NCI-H2227 (cell line): ENCODE results near the gene DCST2.

Experiments used
- DNase-seq: peaks from one replicate; lab custom pipeline; 2025; ENCODE audit not compliant: unreplicated experiment; lab: John Stamatoyannopoulos, UW

Gene DCST2

DNA sequence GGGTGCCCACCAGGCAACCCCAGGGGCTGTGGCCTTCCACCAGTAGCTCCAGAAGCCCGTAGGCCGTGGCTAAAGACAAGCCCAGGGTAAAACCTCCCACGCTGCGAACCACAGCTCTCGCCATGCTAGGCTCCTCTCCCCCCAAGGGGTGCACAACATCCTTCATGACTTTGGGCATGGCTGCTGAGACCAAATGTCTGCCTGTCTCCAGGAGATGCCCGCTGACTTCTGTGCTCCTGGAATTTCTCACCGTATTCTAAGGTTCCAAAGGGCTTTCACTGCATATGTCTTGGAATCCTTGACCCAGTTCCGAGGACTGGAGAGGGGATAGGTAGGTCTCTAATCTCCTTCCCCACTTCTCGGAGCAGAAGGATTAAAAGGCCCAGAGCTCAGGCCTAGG, at the start of gene DCST2, which contains the start of gene DCST1:
DCST2 (minus strand) TSS at position 258 of the 400 bp plus-strand sequence; CDS start at position 178, 80 bp downstream.
DCST1 (plus strand) TSS at position 301 of the 400 bp plus-strand sequence. CDS start 213 bp downstream, outside the sequence.
- no peak for DNase-seq

DNA sequence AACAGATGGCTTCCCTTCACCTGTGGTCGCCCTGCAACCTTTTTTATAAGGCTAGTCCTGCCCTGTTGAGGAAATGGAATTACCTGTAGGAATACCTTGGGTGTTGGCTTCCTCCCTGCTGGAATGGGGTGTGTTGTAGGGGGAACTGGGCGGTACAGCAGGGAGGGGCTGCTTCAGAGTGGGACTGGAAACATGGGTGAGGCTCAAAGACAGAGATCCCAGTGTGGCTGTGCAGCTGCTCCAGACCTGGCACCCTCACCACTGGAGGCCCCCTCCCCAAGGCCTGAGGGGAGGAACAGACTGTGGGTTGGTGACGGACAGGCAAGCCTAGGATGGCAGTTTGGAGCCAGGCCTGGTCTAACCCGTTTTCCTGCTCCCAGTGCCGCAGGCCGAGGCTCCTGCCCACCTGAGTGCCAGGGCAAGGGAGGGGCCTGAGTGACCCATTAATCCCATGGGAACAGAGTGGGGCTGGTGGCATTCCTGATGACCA, 49.5 kb upstream of the DCST2 start:
- DNase-seq: no peak

- peak; percentile 59 for DNase-seq
Measured at GRCh38 chr1:155082301-155083051, 48.9 kb upstream of the DCST2 start.

DNA sequence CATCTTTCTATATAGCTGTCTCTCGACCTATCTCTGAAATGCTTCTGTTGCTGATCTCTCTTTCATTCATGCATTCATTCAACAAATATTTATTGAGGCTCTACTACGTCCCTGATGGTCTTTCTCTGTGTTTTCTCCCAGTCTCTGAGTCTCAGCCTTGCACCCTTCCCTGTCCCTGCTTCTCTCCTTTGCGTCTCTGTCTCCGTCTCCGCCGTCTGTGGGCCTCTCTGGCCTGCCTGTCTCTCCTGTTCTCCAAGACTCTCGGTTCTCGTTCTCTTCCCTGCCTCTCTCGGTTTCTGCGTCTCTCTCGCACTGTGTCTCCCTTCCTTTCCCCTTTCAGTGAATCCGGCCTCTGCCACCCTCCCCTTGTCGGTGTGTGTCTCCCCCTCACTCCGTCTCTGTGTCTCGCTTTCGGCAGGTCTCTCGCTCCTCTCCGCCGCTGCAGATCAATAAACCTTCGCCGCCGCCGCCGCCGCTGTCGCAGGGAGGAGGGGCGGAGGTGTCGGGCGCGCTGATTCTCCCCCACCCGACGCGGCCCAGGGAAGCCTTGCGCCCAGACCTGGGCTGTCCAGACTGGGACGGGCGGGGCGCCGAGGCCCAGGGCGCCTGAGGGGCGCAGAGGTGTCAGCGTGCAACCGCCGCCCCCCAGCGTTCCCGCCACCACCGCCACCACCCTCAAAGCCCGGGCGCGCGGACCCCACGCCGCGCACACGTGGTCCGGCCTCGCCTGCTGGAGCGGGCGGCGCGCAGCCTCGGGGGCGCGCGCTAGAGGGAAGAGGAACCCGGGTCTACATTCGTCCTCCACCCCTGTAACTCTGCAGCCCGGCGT, 48.1 kb upstream of the DCST2 start:
- peak; percentile 59 for DNase-seq

DNA sequence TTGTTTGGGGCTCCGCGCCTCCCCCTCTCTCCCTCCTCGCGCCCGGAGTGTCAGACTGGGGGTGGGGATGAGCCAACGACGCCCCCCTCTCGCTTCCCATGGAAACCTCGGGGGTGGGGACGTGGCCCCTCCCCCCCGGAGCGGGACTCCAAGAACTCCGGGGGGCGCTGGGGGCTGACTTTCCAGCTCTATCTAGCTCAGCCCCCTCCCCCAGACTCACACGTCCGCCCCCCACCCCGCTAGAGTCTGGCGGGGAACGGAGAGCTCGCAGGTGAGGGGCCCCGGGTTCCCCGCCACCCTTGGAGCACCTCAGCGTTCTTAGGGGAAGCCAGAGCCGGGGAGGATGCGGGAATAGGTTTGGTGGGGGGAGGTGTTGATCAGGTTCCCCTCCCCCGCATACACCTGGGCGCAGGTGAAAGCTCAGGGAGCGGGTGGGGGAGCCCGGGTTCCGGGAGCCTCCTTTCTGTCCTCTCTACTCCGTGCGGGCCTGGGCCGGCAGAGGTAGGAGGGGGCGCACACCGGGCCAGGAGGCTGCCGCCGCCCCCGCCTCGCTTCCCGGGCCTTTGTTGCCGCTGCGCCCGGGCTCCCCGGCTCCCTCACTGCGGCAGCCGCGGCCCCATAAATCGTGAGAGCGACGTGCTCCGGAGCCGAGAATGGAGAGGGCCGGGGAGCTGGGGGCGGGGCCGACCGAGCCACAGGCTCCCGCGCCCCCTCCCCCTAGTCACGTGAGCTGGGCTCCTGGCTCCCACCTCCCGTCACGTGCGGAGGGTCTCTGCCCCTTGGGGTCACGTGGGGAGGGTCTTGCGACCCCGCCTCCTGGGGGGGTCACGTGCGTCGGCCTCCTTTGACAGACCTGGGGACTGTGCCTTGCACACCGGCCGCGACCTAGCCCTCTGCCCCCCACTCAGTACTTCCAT, 47.0 kb upstream of the DCST2 start:
- peak; percentile 98 for DNase-seq

- peak; percentile 43 for DNase-seq
Measured at GRCh38 chr1:155079487-155080311, 46.1 kb upstream of the DCST2 start.

DNA sequence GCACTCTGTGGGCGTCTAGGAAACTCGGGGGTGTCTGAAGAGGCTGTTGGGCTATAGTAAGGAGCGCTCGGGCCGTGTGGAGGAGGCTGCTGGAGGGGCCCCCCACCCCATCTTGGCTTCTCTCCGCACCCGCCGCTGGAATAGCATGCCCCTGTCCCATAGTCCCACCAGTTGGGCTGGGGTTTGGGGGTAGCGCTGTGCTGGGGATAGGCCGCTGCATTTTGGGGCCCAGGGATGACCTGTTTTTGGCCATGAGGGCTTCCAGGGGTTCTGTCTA, 45.6 kb upstream of the DCST2 start:
- no peak for DNase-seq

DNA sequence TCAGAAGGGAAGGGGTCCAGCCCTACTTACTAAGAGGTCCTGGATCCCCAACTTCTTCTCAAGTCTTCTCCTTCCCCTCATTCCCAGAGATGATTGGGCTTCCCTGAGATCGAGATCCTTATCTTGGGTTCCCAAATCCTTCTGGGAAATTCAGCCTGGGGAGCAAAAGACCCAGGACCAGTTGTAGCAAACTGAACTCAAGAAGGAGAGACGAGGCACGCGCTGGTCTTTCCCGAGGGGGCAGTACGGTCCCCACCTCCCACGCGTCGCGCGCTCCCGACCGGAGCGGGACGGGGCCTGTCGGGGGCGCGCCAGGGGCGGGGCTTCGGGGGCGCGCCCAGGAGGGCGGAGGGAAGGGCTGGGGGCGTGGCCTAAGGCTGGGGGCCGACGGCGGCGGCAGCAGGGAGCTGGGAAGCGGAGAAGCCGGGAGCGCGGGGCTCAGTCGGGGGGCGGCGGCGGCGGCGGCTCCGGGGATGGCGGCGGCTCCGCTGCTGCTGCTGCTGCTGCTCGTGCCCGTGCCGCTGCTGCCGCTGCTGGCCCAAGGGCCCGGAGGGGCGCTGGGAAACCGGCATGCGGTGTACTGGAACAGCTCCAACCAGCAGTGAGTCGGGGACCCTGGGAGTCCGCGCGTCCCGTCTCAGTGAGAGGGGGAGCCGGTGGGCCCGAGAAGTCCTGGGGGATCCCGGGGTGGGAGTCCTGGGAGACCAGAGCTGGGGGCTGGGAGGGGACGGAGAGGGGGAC, 45.1 kb upstream of the DCST2 start, which contains the start of gene EFNA3:
EFNA3 (plus strand) TSS at position 369 of the 741 bp plus-strand sequence; CDS start at position 474, 105 bp downstream.
- peak; percentile 92 for DNase-seq

GRCh38 chr1:155077758-155078445, 44.3 kb upstream of the DCST2 start:
- DNase-seq: no peak

GRCh38 chr1:155077346-155077745, 43.8 kb upstream of the DCST2 start:
- DNase-seq: no peak

- no peak for DNase-seq
Measured at GRCh38 chr1:155076371-155076770, 42.8 kb upstream of the DCST2 start.

DNA sequence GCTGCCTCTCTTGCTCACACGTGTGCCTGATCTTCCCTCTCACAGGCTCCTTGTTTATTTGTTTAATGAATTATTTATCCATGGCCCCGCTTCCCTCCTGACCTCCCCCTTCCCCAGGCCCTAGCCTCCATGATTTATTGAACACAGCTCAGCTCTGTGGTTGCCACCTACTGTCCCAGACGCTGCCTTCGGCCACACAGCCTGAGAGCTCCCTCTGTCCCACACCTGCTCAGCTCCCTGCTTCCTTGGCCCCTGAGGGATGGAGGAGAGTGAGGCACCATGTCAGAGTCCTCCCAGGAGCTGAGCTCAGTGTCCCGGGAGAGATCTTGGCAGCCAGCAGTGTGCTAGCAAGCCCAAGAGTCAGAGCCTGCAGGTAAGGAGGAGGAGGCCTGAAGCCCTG, 42.0 kb upstream of the DCST2 start:
- DNase-seq: no peak

DNA sequence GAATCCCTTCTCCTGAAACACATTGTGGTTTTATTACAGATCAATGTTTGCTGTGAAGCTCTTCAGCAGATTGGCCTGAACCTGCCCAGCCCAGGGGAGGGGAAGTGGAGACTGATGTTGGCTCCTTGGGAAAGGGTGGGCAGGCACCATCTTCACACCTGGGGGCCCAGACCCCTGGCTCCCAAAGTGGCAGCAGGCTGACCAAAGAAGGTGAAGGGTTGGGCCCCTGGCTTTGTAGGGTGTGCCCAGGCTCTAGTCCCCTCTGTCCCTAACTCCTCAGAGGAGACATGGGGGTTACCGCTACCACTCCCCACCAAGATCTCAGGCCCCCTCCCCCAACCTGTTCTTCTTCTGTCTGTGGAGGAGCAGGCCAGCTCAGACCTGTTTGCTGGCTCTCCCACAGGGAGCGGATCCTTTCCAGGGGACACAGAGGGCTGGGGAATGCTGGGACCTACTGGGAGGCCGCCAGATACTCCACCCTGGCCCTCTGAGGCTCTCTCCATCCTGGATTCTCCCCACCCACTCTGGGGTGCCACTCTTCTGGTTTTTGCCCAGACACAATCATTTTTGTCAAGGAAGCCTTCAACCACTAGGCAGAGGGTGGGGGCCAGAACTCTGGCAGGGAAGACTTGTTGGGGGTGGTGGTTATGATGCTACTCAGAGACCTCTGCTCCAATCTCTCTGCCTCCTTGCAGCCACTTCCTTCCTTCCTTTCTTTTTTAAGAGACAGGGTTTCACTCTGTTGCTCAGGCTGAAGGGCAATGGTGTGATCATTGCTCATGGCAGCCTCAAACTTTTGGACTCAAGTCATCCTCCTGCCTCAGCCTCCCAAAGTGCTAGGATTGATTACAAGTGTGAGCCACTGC, 40.0 kb upstream of the DCST2 start:
- DNase-seq: no peak

- no peak for DNase-seq
Measured at GRCh38 chr1:155072531-155073289, 39.1 kb upstream of the DCST2 start.

GRCh38 chr1:155071701-155072100, 38.1 kb upstream of the DCST2 start:
- DNase-seq: no peak

GRCh38 chr1:155070721-155071569, 37.4 kb upstream of the DCST2 start:
- DNase-seq: peak; percentile 91
